ENCODE data around the gene LCN1.
"Not testable (repeated sequence)": the region's sequence is repeated elsewhere in the genome, so short reads cannot be mapped to it uniquely, and the experiment has no call there.

LCN1 gene

GRCh38 chr9:135508211-135508820 is 12.9 kb upstream of the LCN1 start:
- TF ChIP-seq CTCF (conservative IDR thresholded peaks at IDR 0.05) = no peak
- no peak overlapping the region for H3K27ac ChIP-seq

- H3K27ac ChIP-seq = no peak overlapping the region
- TF ChIP-seq CTCF (conservative IDR thresholded peaks at IDR 0.05) = no peak
Measured at GRCh38 chr9:135509458-135509857, 11.8 kb upstream of the LCN1 start.

- H3K27ac ChIP-seq = no peak overlapping the region
- no peak for TF ChIP-seq CTCF (conservative IDR thresholded peaks at IDR 0.05)
Measured at GRCh38 chr9:135512241-135512603, 9.0 kb upstream of the LCN1 start.

- H3K27ac ChIP-seq = no peak overlapping the region
- TF ChIP-seq CTCF (conservative IDR thresholded peaks at IDR 0.05) = no peak
Measured at GRCh38 chr9:135512904-135513303, 8.3 kb upstream of the LCN1 start.

GRCh38 chr9:135513351-135513846 is 7.8 kb upstream of the LCN1 start:
- TF ChIP-seq CTCF (conservative IDR thresholded peaks at IDR 0.05) = no peak

GRCh38 chr9:135513906-135514305 is 7.3 kb upstream of the LCN1 start:
- not testable (repeated sequence) for H3K27ac ChIP-seq

More at GRCh38 chr9:135513351-135513846, 7.8 kb upstream of the LCN1 start:
- no peak overlapping the region for H3K27ac ChIP-seq

- H3K27ac ChIP-seq = no peak overlapping the region
- no peak for TF ChIP-seq CTCF (conservative IDR thresholded peaks at IDR 0.05)
Measured at GRCh38 chr9:135514342-135515082, 6.7 kb upstream of the LCN1 start.
